ENCODE measurements around the gene SGSH.

The SGSH gene

GRCh38 chr17:80227666-80228065 lies 7.5 kb upstream of the SGSH start:
- no peak for DNase-seq

GRCh38 chr17:80227156-80227555 lies 7.0 kb upstream of the SGSH start:
- DNase-seq, result no peak

GRCh38 chr17:80225230-80225629 lies 5.1 kb upstream of the SGSH start:
- DNase-seq, result no peak

- DNase-seq, result no peak
Measured at GRCh38 chr17:80224683-80225082, 4.5 kb upstream of the SGSH start.

- no peak for DNase-seq
Measured at GRCh38 chr17:80223838-80224497, 3.8 kb upstream of the SGSH start.

- no peak for DNase-seq
Measured at GRCh38 chr17:80223142-80223815, 3.1 kb upstream of the SGSH start.

GRCh38 chr17:80222376-80223141 lies 2.4 kb upstream of the SGSH start:
- no peak for DNase-seq

- peak; percentile 21 for DNase-seq
Measured at GRCh38 chr17:80221351-80222105, 1.4 kb upstream of the SGSH start.

- peak; percentile 60 for DNase-seq
Measured at GRCh38 chr17:80220736-80221215, 643 bp upstream of the SGSH start.

- no peak for DNase-seq
Measured at GRCh38 chr17:80219763-80220053, 425 bp downstream of the SGSH start.

- peak; percentile 59 for DNase-seq
Measured at GRCh38 chr17:80219013-80219762, 945 bp downstream of the SGSH start.

GRCh38 chr17:80218391-80218790 lies 1.7 kb downstream of the SGSH start:
- DNase-seq, result no peak

- DNase-seq, result no peak
Measured at GRCh38 chr17:80217703-80218362, 2.3 kb downstream of the SGSH start.

- DNase-seq, result no peak
Measured at GRCh38 chr17:80216473-80217456, 3.4 kb downstream of the SGSH start.

- DNase-seq, result no peak
Measured at GRCh38 chr17:80214878-80215210, 5.3 kb downstream of the SGSH start.

GRCh38 chr17:80214012-80214877 lies 5.9 kb downstream of the SGSH start:
- no peak for DNase-seq

- DNase-seq, result no peak
Measured at GRCh38 chr17:80213643-80213975, 6.5 kb downstream of the SGSH start.

- no peak for DNase-seq
Measured at GRCh38 chr17:80212962-80213642, 7.0 kb downstream of the SGSH start.

- DNase-seq, result no peak
Measured at GRCh38 chr17:80212511-80212910, 7.6 kb downstream of the SGSH start.
